WI38 (cell line): ENCODE data around the gene TK1.

ENCODE experiments used
- H3K4me3 ChIP-seq: 2 replicates; pipeline ENCODE4 v1.5.1; 2011; ENCODE audit warnings: low read depth, mild to moderate bottlenecking, control low read depth, low read length
- TF ChIP-seq, protein P1 (sequence below): IDR thresholded peaks from 2 replicates; pipeline ENCODE4 v1.5.1; 2012; ENCODE audit warnings: low read depth, mild to moderate bottlenecking, control low read depth, low read length

The TK1 gene

DNA sequence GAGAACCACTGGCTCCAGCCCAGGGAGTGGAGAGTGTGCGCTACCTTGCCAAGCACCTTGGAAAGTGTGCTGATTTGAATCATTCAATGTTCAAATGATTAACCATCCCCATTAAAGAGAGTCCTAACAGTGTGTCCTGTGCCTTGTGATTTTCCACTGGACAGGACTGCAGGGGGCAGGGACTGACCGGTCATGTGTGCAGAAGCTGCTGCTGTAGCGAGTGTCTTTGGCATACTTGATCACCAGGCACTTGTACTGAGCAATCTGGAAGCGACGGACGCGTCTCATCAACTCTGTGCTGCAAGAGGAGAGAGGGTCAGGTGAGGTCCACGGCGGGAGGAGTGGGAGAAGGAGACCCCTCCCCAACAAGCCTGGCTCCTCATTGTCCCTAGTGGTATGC lies 2.0 kb downstream of the TK1 start:
- TF ChIP-seq, protein P1, sequence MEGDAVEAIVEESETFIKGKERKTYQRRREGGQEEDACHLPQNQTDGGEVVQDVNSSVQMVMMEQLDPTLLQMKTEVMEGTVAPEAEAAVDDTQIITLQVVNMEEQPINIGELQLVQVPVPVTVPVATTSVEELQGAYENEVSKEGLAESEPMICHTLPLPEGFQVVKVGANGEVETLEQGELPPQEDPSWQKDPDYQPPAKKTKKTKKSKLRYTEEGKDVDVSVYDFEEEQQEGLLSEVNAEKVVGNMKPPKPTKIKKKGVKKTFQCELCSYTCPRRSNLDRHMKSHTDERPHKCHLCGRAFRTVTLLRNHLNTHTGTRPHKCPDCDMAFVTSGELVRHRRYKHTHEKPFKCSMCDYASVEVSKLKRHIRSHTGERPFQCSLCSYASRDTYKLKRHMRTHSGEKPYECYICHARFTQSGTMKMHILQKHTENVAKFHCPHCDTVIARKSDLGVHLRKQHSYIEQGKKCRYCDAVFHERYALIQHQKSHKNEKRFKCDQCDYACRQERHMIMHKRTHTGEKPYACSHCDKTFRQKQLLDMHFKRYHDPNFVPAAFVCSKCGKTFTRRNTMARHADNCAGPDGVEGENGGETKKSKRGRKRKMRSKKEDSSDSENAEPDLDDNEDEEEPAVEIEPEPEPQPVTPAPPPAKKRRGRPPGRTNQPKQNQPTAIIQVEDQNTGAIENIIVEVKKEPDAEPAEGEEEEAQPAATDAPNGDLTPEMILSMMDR, result no peak
- no peak overlapping the region for H3K4me3 ChIP-seq

DNA sequence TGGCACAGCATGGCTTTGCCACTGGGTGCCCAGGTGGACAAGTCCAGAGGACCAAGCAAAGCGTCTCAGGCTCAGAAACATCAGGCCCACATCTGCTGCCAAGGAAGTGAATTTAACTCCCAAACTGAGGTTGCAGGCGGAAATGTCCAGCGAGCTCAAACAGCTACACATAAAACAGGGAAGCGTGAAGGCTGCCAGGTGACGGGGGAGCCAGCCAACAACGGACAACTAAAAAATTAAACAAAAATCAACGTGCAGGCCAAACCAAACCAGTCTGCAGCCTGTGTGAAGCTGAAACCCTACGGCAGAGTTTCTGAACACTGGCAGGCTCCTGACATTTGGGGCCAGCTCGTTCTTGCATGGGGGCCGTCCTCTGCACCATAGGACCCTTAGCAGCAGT lies 2.5 kb downstream of the TK1 start:
- H3K4me3 ChIP-seq, result no peak overlapping the region
- TF ChIP-seq, protein P1, result no peak

- H3K4me3 ChIP-seq, result no peak overlapping the region
Observed at GRCh38 chr17:78183916-78184315, 2.9 kb downstream of the TK1 start.

DNA sequence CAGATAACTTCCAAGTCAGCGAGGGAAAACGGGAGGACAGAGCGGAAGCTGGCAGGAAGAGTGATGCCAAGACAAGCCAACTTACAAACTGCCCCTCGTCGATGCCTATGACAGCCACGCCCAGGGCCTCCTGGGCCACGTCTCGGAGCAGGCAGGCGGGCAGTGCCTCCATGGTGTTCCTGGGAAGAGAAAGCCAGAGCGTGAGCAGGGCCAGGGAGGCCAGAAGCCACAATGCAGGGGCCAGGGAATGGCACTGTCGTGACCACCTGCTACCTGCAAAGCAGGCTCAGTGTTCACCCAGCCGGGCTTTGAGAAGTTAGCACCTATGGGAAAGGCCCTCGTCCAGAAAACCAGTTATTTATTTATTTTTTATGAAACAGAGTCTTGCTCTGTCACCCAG lies 4.3 kb downstream of the TK1 start:
- H3K4me3 ChIP-seq, result no peak overlapping the region
- TF ChIP-seq, protein P1, result no peak

More at GRCh38 chr17:78183916-78184315, 2.9 kb downstream of the TK1 start:
- TF ChIP-seq, protein P1, result no peak

- TF ChIP-seq, protein P1, result no peak
- H3K4me3 ChIP-seq, result peak overlapping the region; percentile 18; the same call in 1 of the 2 replicates
Observed at GRCh38 chr17:78180508-78180907, 6.3 kb downstream of the TK1 start.

DNA sequence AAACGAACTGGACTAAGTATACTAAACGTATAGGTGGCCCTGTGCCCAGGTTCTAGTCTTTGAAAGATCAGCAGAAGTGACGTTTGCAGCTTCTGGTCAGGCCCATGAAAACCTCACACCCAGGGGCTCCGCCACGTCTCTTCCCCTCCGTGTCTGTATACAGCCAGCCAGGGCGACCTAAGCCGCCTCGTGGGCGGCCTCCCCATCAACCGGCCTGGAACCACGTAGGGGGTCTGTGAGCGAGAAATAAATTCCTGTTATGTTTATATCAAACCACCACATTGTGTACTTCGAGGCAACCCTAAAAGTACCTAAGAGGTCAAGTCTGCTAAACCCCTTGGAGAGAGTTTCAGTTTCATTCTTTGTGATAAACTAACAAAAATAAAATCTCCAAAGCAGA lies 6.8 kb downstream of the TK1 start:
- peak overlapping the region; percentile 18; the same call in 1 of the 2 replicates for H3K4me3 ChIP-seq
- TF ChIP-seq, protein P1, result no peak

DNA sequence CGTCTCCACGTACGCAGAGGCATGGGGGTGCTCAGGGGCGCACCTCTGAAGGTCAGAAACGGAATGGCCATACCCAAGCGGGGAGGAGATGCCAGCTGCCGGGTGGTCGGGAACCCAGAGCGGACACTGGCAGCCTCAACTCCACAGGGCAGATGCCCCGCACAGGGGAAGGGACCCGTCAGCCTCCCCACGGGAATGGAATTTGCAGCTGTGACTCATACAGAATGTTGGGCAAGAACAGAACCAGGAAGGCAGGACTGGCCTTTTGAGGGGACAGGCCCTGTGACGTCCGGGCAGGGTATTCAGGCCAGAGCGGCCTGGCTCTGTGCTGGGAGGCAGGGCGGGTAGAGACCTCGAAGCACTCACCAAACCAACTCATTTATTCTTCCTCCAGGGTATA lies 7.5 kb downstream of the TK1 start:
- TF ChIP-seq, protein P1, result no peak
- H3K4me3 ChIP-seq, result no peak overlapping the region
